Activated naive CD8-positive, alpha-beta T cell treated with anti-CD3 and anti-CD28 coated beads, Interleukin-2, amount 50 U/mL, for 24 hours (primary cell): ENCODE data around the gene POLR2F.

Source experiments
- ATAC-seq: fragments of 150-1000 bp; cut with Tn5 transposase; one replicate; pipeline ENCODE4 v1.10.0; 2021
- DNase-seq: peaks from one replicate; pipeline ENCODE4 v3.0.0; 2021
- H3K27ac Mint-ChIP-seq: one replicate; pipeline ENCODE4 v1.8.0; 2021; ENCODE audit warnings: mild to moderate bottlenecking, mixed read lengths
- H3K27me3 Mint-ChIP-seq: one replicate; pipeline ENCODE4 v1.8.0; 2021; ENCODE audit warnings: mixed read lengths
- H3K36me3 Mint-ChIP-seq: one replicate; pipeline ENCODE4 v1.8.0; 2021; ENCODE audit warnings: low read depth, mixed read lengths
- H3K4me1 Mint-ChIP-seq: one replicate; pipeline ENCODE4 v1.8.0; 2021; ENCODE audit warnings: mixed read lengths
- H3K4me3 Mint-ChIP-seq: one replicate; pipeline ENCODE4 v1.8.0; 2021; ENCODE audit warnings: mild to moderate bottlenecking, moderate library complexity, mixed read lengths
- H3K9me3 Mint-ChIP-seq: one replicate; pipeline ENCODE4 v1.8.0; 2021; ENCODE audit warnings: mixed read lengths

POLR2F gene

GRCh38 chr22:37991731-37992442 is 38.4 kb downstream of the POLR2F start:
- Mint-ChIP-seq H3K9me3 (no peaks in the 10 kb centered on the region), H3K36me3 (no peaks in the 10 kb centered on the region), H3K27me3 (no peaks in the 10 kb centered on the region), H3K4me3 (no peak overlapping the region), H3K4me1 (peaks cover 13% of the 10 kb centered on the region), H3K27ac (no peak overlapping the region)
- no peak for ATAC-seq
- DNase-seq, result no peak

GRCh38 chr22:37994049-37994448 is 40.5 kb downstream of the POLR2F start:
- H3K4me1 Mint-ChIP-seq, result peaks cover 13% of the 10 kb centered on the region
- no peaks in the 10 kb centered on the region for H3K36me3 Mint-ChIP-seq
- no peak for DNase-seq
- ATAC-seq, result no peak
- no peak overlapping the region for H3K4me3 Mint-ChIP-seq
- H3K27me3 Mint-ChIP-seq, result no peaks in the 10 kb centered on the region
- H3K9me3 Mint-ChIP-seq, result no peaks in the 10 kb centered on the region
- no peak overlapping the region for H3K27ac Mint-ChIP-seq

GRCh38 chr22:37994982-37995381 is 41.5 kb downstream of the POLR2F start:
- H3K36me3 Mint-ChIP-seq, result no peaks in the 10 kb centered on the region
- DNase-seq (no peak), ATAC-seq (no peak)
- no peak overlapping the region for H3K27ac Mint-ChIP-seq
- no peaks in the 10 kb centered on the region for H3K9me3 Mint-ChIP-seq
- H3K4me1 Mint-ChIP-seq, result peaks cover 13% of the 10 kb centered on the region
- no peaks in the 10 kb centered on the region for H3K27me3 Mint-ChIP-seq
- H3K4me3 Mint-ChIP-seq, result no peak overlapping the region

- ATAC-seq, result no peak
- Mint-ChIP-seq H3K27ac (no peak overlapping the region), H3K36me3 (no peaks in the 10 kb centered on the region), H3K4me1 (peaks cover 13% of the 10 kb centered on the region), H3K9me3 (no peaks in the 10 kb centered on the region), H3K4me3 (no peak overlapping the region), H3K27me3 (no peaks in the 10 kb centered on the region)
- DNase-seq, result no peak
These were observed 42.0 kb downstream of the POLR2F start for GRCh38 chr22:37995460-37995859.

DNA sequence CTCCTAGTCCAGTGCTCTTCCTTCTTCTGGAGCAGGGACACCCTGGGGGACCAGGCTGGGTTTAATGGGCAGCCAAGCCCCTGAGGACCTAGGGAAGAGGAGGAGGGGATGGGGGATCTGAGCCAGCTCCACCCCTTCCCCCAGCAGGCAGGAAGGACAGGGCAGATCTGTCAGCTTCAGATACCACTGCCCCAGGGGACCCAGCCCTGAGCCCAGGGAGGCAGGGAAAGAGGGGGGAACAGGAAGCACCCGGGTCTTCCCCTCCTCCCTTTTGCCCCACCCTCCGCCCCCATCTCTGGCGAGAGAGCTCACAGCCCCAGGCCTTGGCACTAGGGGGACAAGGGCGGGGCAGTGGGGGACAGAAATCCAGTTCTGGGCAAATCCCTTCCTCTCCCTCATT is 42.6 kb downstream of the POLR2F start:
- H3K4me1 Mint-ChIP-seq, result peaks cover 13% of the 10 kb centered on the region
- no peak overlapping the region for H3K4me3 Mint-ChIP-seq
- ATAC-seq, result no peak
- peak; percentile 4 for DNase-seq
- no peaks in the 10 kb centered on the region for H3K36me3 Mint-ChIP-seq
- H3K27me3 Mint-ChIP-seq, result no peaks in the 10 kb centered on the region
- H3K9me3 Mint-ChIP-seq, result no peaks in the 10 kb centered on the region
- H3K27ac Mint-ChIP-seq, result no peak overlapping the region

DNA sequence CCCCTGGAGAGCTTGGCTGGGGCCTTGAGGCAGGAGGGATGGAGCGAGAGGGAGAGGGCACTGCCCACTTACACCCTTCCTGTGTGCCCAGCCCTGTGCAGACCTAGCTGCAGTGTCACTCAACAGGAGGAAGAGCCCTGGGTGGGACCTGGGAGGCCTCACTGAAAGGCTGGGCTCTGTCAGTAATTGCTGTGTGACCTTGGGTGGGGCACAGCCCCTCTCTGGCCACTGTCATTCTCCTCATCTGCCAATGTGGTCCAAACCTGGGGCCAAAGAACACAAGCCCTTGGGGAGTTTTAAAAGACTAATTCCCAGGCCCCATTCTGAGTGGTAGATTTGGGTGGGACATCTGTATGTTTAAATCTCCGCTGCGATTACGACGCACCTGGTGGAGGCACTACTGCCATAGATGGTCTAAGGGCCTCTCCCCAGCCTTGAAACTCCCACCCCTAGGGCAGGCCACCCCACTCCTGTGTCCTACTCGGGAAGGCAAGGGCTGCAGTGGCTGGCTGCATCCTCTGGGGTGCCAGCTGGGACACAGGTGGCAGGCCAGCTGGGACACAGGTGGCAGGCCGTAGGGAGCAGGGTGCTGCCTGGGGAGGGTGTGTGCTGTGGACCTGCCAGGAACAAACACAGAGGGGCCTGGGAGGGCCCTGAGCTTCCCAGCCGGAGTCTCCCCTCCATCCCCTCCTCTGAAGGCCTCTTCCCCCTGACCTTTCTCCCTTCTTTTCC is 43.2 kb downstream of the POLR2F start:
- ATAC-seq, result no peak
- DNase-seq, result no peak
- H3K27me3 Mint-ChIP-seq, result no peaks in the 10 kb centered on the region
- peaks cover 13% of the 10 kb centered on the region for H3K4me1 Mint-ChIP-seq
- peak overlapping the region; percentile 44 for H3K27ac Mint-ChIP-seq
- no peaks in the 10 kb centered on the region for H3K9me3 Mint-ChIP-seq
- H3K36me3 Mint-ChIP-seq, result no peaks in the 10 kb centered on the region
- no peak overlapping the region for H3K4me3 Mint-ChIP-seq

- Mint-ChIP-seq H3K36me3 (no peaks in the 10 kb centered on the region), H3K4me3 (no peak overlapping the region), H3K9me3 (no peaks in the 10 kb centered on the region), H3K27ac (no peak overlapping the region), H3K27me3 (no peaks in the 10 kb centered on the region), H3K4me1 (peaks cover 13% of the 10 kb centered on the region)
- ATAC-seq, result no peak
- DNase-seq, result no peak
These were observed 45.0 kb downstream of the POLR2F start for GRCh38 chr22:37998543-37998942.

DNA sequence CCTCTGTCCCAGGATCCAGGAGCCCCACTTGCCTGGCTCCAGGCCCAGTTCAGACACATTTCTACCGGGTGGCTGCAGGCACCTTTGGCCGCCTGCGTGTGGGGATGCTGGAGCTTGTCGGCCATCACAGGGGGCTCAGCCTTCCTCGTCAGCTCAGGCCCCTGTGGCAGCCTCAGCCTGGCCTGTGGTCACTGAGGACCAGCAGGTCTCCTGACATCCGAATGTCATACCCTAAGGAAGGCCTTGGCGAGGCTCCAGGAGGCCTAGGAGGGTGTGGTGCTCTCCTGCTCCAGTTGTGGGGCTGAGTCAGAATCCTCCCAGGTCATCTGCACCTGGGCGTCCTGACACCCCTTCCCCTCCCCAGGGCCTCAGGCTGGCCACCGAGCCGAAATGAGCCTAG is 45.7 kb downstream of the POLR2F start:
- Mint-ChIP-seq H3K4me3 (no peak overlapping the region), H3K27me3 (no peaks in the 10 kb centered on the region), H3K36me3 (no peaks in the 10 kb centered on the region), H3K27ac (no peak overlapping the region), H3K4me1 (peaks cover 11% of the 10 kb centered on the region), H3K9me3 (no peaks in the 10 kb centered on the region)
- ATAC-seq (no peak), DNase-seq (no peak)

- Mint-ChIP-seq H3K9me3 (no peaks in the 10 kb centered on the region), H3K36me3 (no peaks in the 10 kb centered on the region), H3K4me3 (no peak overlapping the region), H3K27ac (no peak overlapping the region), H3K27me3 (no peaks in the 10 kb centered on the region), H3K4me1 (peaks cover 11% of the 10 kb centered on the region)
- ATAC-seq, result peak; percentile 41
- DNase-seq, result no peak
These were observed 46.3 kb downstream of the POLR2F start for GRCh38 chr22:37999640-38000272.

DNA sequence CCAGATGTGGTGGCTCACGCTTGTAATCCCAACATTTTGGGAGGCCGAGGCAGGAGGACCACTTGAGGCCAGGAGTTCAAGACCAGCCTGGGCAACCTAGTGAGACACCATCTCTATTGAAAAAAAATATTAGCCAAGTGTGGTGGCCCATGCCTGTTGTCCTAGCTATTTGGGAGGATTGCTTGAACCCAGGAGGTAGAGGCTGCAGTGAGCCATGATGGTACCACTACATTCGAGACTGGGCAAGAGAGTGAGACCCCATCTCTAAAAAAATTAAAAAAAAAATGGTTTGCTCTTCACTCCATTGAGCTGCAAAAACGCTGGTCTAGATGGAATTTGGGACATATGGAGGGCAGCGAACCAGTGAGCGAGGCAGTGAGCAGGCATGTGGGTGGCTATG is 52.4 kb downstream of the POLR2F start:
- Mint-ChIP-seq H3K36me3 (no peaks in the 10 kb centered on the region), H3K4me3 (no peak overlapping the region), H3K9me3 (no peaks in the 10 kb centered on the region), H3K4me1 (peaks cover 5% of the 10 kb centered on the region), H3K27me3 (no peaks in the 10 kb centered on the region), H3K27ac (no peak overlapping the region)
- DNase-seq (no peak), ATAC-seq (no peak)

GRCh38 chr22:38006906-38007305 is 53.4 kb downstream of the POLR2F start:
- Mint-ChIP-seq H3K4me1 (peaks cover 5% of the 10 kb centered on the region), H3K9me3 (no peaks in the 10 kb centered on the region), H3K4me3 (no peak overlapping the region), H3K36me3 (no peaks in the 10 kb centered on the region), H3K27ac (no peak overlapping the region), H3K27me3 (no peaks in the 10 kb centered on the region)
- DNase-seq (no peak), ATAC-seq (no peak)

- no peak overlapping the region for H3K27ac Mint-ChIP-seq
- H3K4me3 Mint-ChIP-seq, result no peak overlapping the region
- no peaks in the 10 kb centered on the region for H3K27me3 Mint-ChIP-seq
- H3K36me3 Mint-ChIP-seq, result no peaks in the 10 kb centered on the region
- H3K4me1 Mint-ChIP-seq, result peaks cover 5% of the 10 kb centered on the region
- H3K9me3 Mint-ChIP-seq, result no peaks in the 10 kb centered on the region
- no peak for ATAC-seq
- no peak for DNase-seq
These were observed 53.9 kb downstream of the POLR2F start for GRCh38 chr22:38007330-38007902.

DNA sequence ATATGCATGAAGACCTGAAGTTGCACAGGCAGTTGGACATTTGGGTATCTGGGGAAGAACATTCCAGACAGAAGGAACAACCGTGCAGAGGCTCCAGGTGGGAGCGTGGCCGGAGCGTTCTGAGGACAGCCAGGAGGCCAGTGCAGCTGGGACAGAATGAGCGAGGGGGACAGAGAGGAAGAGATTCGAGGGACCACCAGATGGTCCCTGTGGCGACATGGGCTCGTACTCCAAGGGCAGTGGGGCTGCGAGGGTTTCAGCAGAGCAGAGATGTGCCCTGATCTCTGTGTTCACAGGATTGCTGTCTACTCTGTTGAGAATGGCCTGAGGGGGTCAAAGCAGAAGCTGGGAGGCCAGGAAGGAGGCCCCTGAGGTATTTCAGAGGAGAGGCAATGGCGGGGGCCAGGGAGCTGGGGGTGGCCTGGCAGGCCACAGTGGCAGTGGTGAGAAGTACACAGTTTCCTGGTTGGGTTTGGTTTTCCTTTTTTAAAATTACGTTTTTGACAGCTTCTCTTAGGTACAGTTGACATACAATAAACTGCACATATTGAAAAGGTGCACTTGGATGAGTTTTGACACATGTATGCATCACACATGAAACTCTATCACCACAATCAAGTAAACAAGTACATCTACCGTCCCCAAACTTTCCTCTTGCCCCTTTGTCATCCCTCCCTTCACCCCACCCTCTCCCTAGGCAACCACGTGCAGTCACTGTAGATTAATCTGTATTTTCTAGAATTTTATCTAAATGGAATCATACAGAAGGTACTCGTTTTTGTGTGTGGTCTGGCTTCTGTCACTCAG is 55.7 kb downstream of the POLR2F start:
- H3K36me3 Mint-ChIP-seq, result no peaks in the 10 kb centered on the region
- no peak for ATAC-seq
- H3K27me3 Mint-ChIP-seq, result no peaks in the 10 kb centered on the region
- H3K4me1 Mint-ChIP-seq, result peaks cover 5% of the 10 kb centered on the region
- no peak overlapping the region for H3K27ac Mint-ChIP-seq
- no peak for DNase-seq
- H3K4me3 Mint-ChIP-seq, result no peak overlapping the region
- no peaks in the 10 kb centered on the region for H3K9me3 Mint-ChIP-seq

DNA sequence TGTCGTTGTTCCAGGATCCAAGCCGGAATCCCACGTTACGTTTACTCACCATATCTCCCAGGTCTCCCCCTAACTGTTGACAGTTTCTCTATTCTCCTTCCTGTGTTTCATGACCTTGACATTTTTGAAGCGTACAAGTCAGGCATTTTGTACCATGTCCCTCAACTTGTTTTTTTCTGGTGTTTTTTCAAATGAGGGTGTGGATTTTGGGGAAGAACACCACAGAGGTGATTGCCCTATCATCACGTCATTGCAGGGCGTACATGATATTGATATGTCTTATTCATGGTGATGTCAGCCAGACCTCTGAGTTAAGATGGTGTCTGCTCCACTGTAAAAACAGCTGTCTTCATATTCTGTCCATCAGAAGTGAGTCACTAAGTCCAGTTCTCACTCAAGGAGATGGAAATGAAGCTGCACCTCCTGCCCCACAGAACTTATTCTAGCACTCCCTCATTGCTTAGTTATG is 59.1 kb downstream of the POLR2F start:
- no peak overlapping the region for H3K27ac Mint-ChIP-seq
- H3K4me3 Mint-ChIP-seq, result no peak overlapping the region
- DNase-seq (no peak), ATAC-seq (no peak)
- H3K9me3 Mint-ChIP-seq, result no peaks in the 10 kb centered on the region
- peaks cover 5% of the 10 kb centered on the region for H3K4me1 Mint-ChIP-seq
- no peaks in the 10 kb centered on the region for H3K36me3 Mint-ChIP-seq
- no peaks in the 10 kb centered on the region for H3K27me3 Mint-ChIP-seq
